Stimulated activated CD4-positive, alpha-beta T cell treated with anti-CD3 and anti-CD28 coated beads, Interleukin-4, amount 100 ng/mL, for 4 hours (primary cell): Measurements from ENCODE around the gene SH2B2.
"Not testable (repeated sequence)": the region's sequence is repeated elsewhere in the genome, so short reads cannot be mapped to it uniquely, and the experiment has no call there.

Source experiments
- DNase-seq, 2 experiments: peaks; one replicate each; pipeline ENCODE4 v3.0.0-alpha.2; 2020

Gene SH2B2

GRCh38 chr7:102337420-102337819 is 50.8 kb downstream of the SH2B2 start:
- DNase-seq, result not testable (repeated sequence)

DNA sequence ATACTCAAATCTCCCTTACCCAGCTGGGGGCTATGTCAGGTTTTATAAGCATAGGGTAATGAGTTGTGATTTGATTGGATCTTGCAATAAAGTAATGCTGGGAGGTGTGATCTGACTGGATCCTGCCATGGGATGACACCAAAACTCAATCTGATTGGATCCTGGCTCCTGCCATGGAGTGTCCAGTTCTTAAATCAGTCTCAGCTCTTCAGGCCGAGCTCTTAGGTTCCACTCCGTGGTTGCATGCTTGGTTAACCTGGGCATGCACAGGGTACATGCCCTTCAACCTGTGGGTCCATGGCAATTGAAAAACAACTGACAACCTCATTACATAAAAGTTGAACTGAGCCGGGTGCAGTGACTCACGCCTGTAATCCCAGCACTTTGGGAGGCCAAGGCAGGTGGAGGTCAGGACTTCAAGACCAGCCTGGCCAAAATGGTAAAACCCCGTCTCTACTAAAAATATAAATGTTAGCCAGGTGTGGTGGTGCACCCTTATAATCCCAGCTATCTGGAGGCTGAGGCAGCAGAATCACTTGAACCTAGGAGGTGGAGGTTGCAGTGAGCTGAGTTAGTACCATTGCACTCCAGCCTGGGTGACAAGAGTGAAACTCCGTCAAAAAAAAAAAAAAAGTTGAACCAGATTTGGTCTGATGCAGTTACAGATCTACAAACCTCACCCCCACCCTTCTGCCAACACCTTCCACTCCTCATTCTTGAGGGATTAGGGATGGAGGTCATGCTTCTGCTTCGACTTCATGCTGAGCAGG is 54.1 kb downstream of the SH2B2 start:
- DNase-seq, result not testable (repeated sequence)

DNA sequence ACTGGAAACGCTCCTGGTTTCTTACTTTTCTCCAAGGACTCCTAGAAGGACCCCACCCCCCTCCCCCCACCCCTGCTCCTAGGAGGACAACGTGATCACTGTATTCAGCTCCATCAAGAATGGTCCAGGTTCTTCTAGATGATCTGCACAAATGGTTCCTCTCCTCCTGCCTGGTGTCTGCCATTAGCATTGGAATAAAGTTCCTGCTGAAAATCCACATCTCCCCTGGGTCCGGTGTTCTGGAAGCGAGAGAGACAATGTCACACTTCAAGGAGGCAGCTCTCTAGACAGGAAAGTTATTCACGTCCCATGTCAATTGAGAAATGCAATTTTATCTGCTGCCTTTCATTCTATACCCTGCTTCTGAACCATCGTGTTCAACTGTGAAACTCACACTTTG is 60.3 kb downstream of the SH2B2 start:
- DNase-seq, result not testable (repeated sequence)

- DNase-seq, result not testable (repeated sequence)
These were observed 69.7 kb downstream of the SH2B2 start, which contains the start of gene SPDYE6 for GRCh38 chr7:102356344-102356743. SPDYE6 (minus strand) TSS chr7:102356444; CDS start chr7:102356023, 421 bp downstream.

- peak; percentile 83 to 96 for DNase-seq
These were observed 77.1 kb downstream of the SH2B2 start for GRCh38 chr7:102363549-102364393.

- DNase-seq, result peak; percentile 1
These were observed 77.8 kb downstream of the SH2B2 start for GRCh38 chr7:102364394-102364886.

- DNase-seq, result not testable (repeated sequence)
These were observed 78.7 kb downstream of the SH2B2 start for GRCh38 chr7:102365390-102365789.

GRCh38 chr7:102370038-102370437 is 83.4 kb downstream of the SH2B2 start:
- DNase-seq, result not testable (repeated sequence)
